Nephron (organoid): ENCODE data around the gene CGB7.

Source experiments
- H3K27ac Mint-ChIP-seq, 3 experiments: 2 replicates each; pipeline ENCODE4 v1.8.0; 2020; ENCODE audit warnings: mixed read lengths in 3 of 3, mild to moderate bottlenecking in 2 of 3, moderate library complexity in 1 of 3
- H3K27me3 Mint-ChIP-seq: 2 replicates; pipeline ENCODE4 v1.8.0; 2021; ENCODE audit warnings: low read depth, mild to moderate bottlenecking, moderate library complexity, mixed read lengths
- H3K36me3 Mint-ChIP-seq: 2 replicates; pipeline ENCODE4 v1.8.0; 2020; ENCODE audit warnings: low read depth, mixed read lengths
- H3K4me1 Mint-ChIP-seq: 2 replicates; pipeline ENCODE4 v1.8.0; 2020; ENCODE audit warnings: mixed read lengths
- H3K4me3 Mint-ChIP-seq, 3 experiments: 2 replicates each; pipeline ENCODE4 v1.8.0; 2020; ENCODE audit warnings: mild to moderate bottlenecking in 3 of 3, mixed read lengths in 3 of 3, moderate library complexity in 2 of 3
- H3K9me3 Mint-ChIP-seq: 2 replicates; pipeline ENCODE4 v1.8.0; 2020; ENCODE audit warnings: mixed read lengths
- CTCF ChIP-seq, 3 experiments: fragments of 200-600 bp; sonication (generic); IDR thresholded peaks; one replicate each; pipeline ENCODE4 v1.5.0; 2021; ENCODE audit warnings: antibody characterized with exemption in 3 of 3; ENCODE audit not compliant: unreplicated experiment in 3 of 3

CGB7 gene

GRCh38 chr19:49101160-49101559 lies 43.6 kb upstream of the CGB7 start:
- Mint-ChIP-seq H3K27ac (peak overlapping the region in 1 of 3 experiments; percentile 22), H3K9me3 (no peaks in the 10 kb centered on the region), H3K4me3 (no peak overlapping the region), H3K27me3 (no peaks in the 10 kb centered on the region), H3K4me1 (peaks cover 12% of the 10 kb centered on the region), H3K36me3 (peaks cover 63% of the 10 kb centered on the region)
- TF ChIP-seq CTCF (IDR thresholded peaks at IDR 0.05; ENCODE audit: unreplicated experiment in 3 of 3), result no peak

- peaks cover 71% of the 10 kb centered on the region for H3K36me3 Mint-ChIP-seq
- H3K4me3 Mint-ChIP-seq, result no peak overlapping the region
- peaks cover 15% of the 10 kb centered on the region for H3K4me1 Mint-ChIP-seq
- no peak overlapping the region for H3K27ac Mint-ChIP-seq
- TF ChIP-seq CTCF (IDR thresholded peaks at IDR 0.05; ENCODE audit: unreplicated experiment in 3 of 3), result no peak
- H3K9me3 Mint-ChIP-seq, result no peaks in the 10 kb centered on the region
- no peaks in the 10 kb centered on the region for H3K27me3 Mint-ChIP-seq
Measured at GRCh38 chr19:49098795-49099194, 41.2 kb upstream of the CGB7 start.

- peak; percentile 98 to 100 (median 99) for TF ChIP-seq CTCF (IDR thresholded peaks at IDR 0.05; ENCODE audit: unreplicated experiment in 3 of 3)
- Mint-ChIP-seq H3K27me3 (no peaks in the 10 kb centered on the region), H3K36me3 (peaks cover 73% of the 10 kb centered on the region), H3K27ac (no peak overlapping the region), H3K9me3 (no peaks in the 10 kb centered on the region), H3K4me1 (peaks cover 14% of the 10 kb centered on the region), H3K4me3 (no peak overlapping the region)
Measured at GRCh38 chr19:49097453-49098288, 40.1 kb upstream of the CGB7 start.

- Mint-ChIP-seq H3K27ac (no peak overlapping the region), H3K27me3 (no peaks in the 10 kb centered on the region), H3K4me3 (no peak overlapping the region), H3K36me3 (peaks cover 76% of the 10 kb centered on the region), H3K4me1 (peaks cover 10% of the 10 kb centered on the region), H3K9me3 (no peaks in the 10 kb centered on the region)
- TF ChIP-seq CTCF (IDR thresholded peaks at IDR 0.05; ENCODE audit: unreplicated experiment in 3 of 3), result no peak
Measured at GRCh38 chr19:49094505-49095482, 37.2 kb upstream of the CGB7 start.

- H3K36me3 Mint-ChIP-seq, result peaks cover 71% of the 10 kb centered on the region
- no peak overlapping the region for H3K27ac Mint-ChIP-seq
- peaks cover 14% of the 10 kb centered on the region for H3K4me1 Mint-ChIP-seq
- no peaks in the 10 kb centered on the region for H3K9me3 Mint-ChIP-seq
- no peak for TF ChIP-seq CTCF (IDR thresholded peaks at IDR 0.05; ENCODE audit: unreplicated experiment in 3 of 3)
- H3K4me3 Mint-ChIP-seq, result no peak overlapping the region
- no peaks in the 10 kb centered on the region for H3K27me3 Mint-ChIP-seq
Measured at GRCh38 chr19:49092686-49093085, 35.1 kb upstream of the CGB7 start.
